OCI-LY3 (cell line): ENCODE data around the gene SLC12A1.

Experiments used
- EZH2phosphoT487 ChIP-seq: fragments of 200-600 bp; shearing (Covaris generic); IDR thresholded peaks from 2 replicates; pipeline ENCODE4 v1.6.1; 2018; ENCODE audit warnings: antibody characterized with exemption, mixed run types, low read depth
- TF ChIP-seq, protein P1 (sequence below): fragments of 200-600, 300-600 bp; sonication (generic); IDR thresholded peaks from 2 replicates; pipeline ENCODE4 v1.5.1; 2014; ENCODE audit warnings: antibody characterized with exemption, low read length, low read depth

DNA sequence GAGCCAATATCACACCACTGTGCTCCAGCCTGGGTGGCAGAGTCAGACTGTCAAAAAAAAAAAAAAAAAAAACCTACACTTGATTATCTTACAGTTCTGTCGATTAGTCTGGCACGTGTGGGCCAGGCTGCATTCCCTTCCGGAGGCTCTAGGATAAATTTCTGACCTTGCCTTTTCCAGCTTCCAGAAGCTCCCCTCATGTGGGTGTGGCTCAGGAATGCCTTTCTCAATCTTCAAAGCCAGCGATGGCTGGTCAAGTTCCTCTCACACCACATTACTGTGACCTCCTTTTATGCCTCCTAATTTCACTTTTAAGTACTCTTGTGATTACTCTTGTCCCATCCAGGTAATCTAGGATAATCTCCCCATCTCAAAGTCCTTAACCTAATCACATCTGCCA, 66.9 kb downstream of the SLC12A1 start:
- TF ChIP-seq, protein P1, sequence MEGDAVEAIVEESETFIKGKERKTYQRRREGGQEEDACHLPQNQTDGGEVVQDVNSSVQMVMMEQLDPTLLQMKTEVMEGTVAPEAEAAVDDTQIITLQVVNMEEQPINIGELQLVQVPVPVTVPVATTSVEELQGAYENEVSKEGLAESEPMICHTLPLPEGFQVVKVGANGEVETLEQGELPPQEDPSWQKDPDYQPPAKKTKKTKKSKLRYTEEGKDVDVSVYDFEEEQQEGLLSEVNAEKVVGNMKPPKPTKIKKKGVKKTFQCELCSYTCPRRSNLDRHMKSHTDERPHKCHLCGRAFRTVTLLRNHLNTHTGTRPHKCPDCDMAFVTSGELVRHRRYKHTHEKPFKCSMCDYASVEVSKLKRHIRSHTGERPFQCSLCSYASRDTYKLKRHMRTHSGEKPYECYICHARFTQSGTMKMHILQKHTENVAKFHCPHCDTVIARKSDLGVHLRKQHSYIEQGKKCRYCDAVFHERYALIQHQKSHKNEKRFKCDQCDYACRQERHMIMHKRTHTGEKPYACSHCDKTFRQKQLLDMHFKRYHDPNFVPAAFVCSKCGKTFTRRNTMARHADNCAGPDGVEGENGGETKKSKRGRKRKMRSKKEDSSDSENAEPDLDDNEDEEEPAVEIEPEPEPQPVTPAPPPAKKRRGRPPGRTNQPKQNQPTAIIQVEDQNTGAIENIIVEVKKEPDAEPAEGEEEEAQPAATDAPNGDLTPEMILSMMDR, result no peak
- TF ChIP-seq EZH2phosphoT487, result no peak
